ENCODE results near the gene CCDC110.

- TF ChIP-seq CTCF (IDR thresholded peaks at IDR 0.05; ENCODE audit: poor library complexity, severe bottlenecking) (no peak), EZH2 (IDR thresholded peaks at IDR 0.05; ENCODE audit: borderline replicate concordance, insufficient read depth, low read length, poor library complexity, severe bottlenecking) (no peak)
Measured at GRCh38 chr4:185398618-185399017, 72.9 kb downstream of the CCDC110 start.
